Measurements from ENCODE around the gene FXYD7.
A peak's percentile ranks its signal among the peaks of the same experiment; 100 is the strongest.
"Not testable (repeated sequence)": the region's sequence is repeated elsewhere in the genome, so short reads cannot be mapped to it uniquely, and the experiment has no call there.

FXYD7 gene

DNA sequence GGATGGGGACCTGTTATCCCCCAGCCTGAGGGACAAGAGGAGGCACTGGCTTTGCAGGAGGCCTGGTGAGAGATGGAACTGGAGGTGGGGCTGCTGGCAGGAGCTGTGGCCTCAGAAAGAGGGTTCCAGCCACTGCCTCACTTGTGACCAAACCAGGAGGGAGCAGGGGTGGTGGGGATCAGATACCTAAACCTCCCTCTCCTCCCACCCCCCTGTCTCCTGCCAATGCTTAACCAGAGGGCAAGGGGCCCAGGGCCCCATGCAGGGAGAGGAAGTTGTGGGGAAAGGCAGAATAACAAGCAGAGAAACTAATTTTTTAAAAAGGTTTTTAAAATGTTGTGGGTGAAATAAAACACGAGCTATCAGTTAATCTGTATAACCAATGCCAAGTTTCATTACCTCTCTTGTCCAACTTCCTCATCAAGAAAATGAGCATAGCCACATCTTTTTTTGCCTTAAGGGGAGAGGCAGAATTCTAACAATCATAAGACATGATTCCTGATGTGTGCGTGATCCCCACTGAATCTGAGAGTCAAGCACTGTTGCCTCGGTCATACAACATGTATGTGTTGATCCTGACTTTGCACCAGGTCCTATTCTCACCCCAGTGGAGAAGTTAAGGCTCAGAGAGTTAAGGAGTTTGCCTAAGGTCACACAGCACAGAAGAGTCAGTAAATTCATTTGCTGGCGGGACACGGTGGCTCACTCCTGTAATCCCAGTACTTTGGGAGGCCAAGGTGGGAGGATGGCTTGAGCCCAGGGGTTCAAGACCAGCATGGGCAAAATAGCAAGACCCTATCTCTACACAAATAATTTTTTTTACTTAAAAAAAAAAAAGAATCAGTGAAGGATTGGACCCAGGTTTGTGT lies 24.4 kb downstream of the FXYD7 start:
- peak in 1 of 3 donors; percentile 35 for DNase-seq

DNA sequence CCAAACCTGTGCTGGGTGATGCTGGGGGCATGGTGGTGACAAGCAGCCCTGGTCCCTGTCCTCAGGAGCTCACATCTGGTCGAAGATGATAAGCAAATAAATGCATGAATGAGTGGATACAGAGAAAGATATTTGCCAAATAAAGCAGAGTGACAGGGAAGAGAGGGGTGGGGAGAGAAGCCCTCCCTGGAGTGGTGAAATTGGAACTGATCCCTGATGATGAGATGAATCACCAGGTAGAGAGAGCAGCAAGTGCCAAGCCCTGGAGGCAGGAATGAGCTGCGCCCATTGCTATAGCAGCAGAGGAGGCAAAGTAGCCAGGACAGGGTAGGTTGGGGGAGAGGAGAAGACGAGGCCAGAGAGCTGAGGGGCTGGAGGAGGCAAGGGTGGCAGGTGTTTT lies 25.1 kb downstream of the FXYD7 start:
- no peak for DNase-seq

DNA sequence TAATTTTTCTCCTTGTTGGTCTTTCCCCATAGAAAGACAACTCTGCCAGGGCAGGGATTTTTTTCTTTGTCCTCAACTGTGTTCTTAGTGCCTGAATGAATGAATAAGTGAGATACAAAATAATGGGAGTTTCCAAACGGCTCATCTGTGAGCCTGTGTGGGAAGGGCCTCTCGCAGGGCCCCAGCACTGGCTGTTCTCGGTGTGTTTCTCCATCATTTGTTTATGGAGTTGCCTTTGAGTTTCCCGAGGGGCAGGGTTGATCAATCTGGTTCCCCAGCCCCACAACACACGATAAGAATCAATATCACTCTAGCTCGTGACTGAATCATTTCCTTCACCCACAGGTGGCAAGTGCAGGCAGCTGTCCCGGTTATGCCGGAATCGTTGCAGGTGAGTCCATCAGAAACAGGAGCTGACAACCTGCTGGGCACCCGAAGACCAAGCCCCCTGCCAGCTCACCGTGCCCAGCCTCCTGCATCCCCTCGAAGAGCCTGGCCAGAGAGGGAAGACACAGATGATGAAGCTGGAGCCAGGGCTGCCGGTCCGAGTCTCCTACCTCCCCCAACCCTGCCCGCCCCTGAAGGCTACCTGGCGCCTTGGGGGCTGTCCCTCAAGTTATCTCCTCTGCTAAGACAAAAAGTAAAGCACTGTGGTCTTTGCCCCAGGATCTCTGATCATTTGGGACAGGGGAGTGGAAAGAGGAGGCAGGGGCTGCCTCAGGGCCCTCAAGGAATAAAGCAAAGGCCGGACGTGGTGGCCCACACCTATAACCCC lies 26.4 kb downstream of the FXYD7 start:
- peak; percentile 56 to 63 (median 57) for DNase-seq

DNA sequence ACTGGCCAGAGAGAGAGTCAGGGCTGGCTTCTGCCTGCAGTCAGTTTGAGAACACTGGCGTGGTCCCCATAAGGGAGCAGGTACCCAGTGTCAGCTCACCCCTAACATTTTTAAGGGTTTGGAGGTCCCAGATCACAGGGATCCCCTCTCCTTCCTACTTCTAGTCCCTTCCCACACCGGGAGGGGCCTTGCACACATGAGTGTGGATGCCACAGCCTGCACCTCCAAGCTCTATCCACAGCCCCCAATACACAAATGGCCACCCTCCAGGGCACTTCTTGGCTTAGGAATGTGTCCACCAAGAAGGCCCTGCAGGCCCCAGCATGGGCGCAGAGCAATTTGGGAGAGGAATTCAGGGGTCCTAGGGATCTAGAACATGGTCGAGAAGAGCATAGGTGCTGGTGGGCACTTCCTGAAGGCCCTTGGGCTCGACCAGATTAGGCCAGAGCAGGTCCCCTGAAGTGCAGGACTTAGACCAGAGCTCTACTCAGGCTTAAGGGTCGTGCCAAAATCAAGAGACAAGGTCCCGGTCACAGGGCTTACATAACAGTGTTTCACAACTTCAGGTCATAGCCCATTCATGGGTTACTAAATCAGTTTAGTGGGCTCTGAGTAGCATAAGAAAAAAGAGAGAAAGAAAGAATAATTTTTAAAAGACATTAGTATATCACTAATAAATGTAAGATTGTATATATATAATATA lies 27.5 kb downstream of the FXYD7 start:
- DNase-seq, result no peak

DNA sequence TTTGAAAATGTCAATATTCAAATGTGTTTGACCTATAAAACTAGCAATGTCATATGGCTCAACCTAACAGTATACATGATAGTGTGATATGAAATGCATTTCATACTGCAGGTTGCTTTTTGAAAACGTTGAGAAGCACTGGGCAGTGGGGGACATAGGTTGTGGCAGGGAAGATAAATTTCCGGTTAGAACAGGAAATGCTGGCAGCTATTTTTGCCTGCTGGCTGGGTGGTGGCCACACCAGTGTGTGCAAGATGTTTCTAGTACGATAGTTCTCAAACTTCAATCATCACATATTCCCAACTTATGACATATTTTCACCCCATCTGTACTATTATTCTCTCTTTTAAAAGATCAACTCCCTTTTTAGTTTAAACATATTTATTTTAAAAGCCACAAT lies 28.7 kb downstream of the FXYD7 start:
- no peak for DNase-seq

DNA sequence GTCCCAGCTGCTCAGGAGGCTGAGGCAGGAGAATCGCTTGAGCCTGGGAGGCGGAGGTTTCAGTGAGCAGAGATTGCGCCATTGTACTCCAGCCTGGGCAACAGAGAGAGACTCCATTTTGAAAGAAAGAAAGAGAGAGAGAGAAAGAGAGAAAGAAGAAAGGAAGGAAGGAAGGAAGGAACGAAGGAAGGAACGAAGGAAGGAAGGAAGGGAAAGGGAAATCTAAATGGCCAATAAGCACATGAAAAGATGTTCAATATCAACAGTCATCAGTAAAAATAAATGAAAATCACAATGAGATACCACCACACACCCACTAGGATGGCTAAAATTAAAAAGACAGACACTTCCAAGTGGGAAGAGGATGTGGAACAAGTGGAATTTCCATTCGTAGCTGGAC lies 31.2 kb downstream of the FXYD7 start:
- no peak for DNase-seq

DNA sequence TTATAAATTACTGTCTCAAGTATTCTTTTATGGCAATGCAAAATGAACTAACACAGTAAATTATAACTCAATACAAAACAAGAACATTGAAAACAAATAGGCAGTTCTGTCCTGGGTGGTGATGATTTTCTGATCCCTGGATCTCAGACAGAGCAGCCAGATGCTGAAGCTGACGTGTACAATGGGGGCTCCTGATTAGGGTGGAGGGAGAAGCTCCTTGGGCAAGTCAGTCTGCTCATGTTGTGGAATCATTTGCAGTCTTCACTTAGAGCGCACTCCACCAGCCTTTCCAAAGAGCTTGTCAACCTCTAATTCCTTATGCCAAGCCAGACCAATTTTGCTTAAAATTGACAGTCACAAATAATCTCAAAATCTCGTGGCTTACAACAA lies 33.1 kb downstream of the FXYD7 start:
- no peak for DNase-seq

DNA sequence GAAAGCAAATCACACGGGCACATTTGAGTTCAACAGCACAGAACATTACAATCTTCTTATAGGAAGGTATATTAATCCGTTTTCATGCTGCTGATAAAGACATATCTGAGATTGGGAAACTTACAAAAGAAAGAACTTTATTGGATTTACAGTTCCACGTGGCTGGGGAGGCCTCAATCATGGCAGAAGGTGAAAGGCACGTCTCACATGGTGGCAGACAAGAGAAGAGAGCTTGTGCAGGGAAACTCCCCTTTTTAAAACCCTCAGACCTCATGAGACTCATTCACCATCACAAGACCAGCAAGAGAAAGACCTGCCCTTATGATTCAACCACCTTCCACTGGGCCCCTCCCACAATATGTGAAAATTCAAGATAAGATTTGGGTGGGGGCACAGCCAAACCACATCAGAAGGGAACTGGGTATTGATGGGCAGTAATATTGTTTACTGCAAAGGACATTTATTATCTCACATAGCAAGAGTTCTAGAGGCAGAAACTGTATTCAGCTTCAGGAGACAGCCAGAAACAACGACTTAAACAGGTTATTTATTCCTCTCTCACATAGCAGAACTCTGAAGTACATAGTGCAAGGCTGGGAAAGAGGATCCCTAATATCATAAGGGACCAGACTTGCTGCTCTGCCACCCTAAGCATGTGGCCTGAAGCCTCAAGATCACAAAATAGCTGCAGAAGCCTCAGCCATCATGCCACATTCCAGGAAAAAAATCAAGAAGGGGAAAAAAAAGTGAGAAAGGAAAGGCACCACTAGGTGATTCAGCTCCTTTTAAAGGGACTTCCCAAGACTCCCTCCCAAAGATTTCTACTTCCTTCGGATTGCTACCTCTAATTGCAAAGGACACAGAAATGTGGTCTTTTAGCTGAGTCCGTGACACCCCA lies 34.6 kb downstream of the FXYD7 start:
- DNase-seq, result no peak

DNA sequence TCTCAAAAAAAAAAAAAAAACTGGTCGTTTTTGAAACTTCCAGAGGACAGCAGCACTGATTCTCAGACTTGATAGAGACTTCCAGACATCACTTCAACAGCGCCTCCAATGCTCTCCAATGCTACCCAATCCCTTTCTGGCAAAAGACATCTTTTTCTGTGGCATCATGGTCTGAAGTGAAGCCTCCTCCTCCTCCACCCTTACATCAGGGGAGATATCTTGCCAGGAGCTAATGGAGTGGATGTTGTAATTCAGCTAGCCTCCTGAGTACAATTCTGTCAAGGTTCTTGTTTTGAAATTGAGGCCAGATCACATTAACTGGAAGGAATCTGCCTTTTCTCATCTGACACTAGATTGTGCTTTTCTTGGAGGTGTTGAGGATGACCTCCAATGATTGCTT lies 35.6 kb downstream of the FXYD7 start:
- no peak for DNase-seq

DNA sequence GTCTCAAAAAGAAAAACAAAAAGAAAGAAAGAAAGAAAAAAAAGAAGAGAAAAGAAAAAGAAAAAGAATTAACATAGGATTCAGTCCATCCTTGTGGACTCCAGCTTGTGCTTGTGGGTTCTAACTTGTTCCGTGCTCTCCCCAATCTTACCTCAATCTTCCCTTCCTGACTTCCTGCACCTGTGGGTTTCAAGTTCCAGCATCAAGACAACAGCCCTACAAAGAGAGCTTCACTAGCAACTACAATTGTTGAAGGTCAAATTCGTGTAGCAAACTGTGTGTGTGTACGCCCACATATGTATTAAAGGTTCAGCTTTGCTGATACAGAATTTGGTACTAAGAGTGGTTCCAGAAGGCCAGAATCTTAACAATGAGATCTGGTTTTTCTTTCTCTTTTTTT lies 36.8 kb downstream of the FXYD7 start:
- no peak for DNase-seq

DNA sequence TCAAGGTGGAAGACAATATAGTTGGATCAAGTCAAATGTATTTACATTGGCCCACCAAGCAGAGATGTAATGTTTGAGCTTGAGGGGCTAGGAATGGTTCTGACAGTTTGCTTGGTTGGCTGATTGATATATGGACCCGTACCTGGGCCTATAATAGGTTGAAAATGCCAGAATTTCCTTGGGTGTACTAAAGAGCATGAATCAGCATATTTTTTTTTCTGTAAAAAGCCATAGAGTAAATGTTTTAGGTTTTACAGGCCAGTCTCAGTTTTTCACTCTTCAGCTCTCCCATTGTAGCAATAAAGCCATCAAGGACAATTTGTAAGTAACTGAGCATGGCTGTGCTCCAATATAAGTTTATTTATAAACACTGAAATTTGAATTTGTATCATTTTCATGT lies 38.3 kb downstream of the FXYD7 start:
- DNase-seq, result no peak

DNA sequence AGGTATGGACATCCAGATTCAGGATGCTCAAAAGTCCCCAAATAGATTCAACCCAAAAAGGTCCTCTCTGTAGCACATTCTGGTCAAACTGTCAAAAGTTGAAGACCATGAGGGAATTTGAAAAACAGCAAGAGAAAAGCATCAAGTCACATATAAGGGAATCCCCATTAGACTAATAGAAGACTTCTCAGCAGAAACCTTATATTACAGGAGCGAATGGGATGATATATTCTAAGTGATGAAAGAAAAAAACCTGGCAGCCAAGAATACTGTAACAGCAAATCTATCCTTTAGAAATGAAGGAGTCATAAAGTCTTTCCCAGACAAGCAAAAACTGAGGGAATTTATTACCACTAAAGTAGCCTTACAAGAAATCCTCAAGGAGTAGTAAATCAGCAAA lies 41.2 kb downstream of the FXYD7 start:
- no peak for DNase-seq

DNA sequence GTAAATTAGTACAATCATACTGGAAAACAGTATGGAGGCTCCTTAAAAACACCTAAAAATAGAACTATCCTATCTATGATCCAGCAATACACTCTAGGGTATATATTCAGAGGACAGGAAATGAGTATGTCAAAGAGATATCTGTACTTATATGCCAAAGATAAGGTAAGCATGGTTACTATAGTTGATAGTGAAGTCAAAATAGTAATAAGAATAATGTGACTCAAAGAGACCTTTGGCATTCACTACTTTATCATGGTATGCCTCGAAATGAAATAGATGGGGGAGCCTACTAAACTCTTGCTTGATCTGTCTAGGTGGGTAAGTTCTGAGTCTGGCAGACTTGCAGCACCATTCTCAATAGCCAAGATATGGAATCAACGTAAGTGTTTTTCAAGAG lies 41.8 kb downstream of the FXYD7 start:
- no peak for DNase-seq

DNA sequence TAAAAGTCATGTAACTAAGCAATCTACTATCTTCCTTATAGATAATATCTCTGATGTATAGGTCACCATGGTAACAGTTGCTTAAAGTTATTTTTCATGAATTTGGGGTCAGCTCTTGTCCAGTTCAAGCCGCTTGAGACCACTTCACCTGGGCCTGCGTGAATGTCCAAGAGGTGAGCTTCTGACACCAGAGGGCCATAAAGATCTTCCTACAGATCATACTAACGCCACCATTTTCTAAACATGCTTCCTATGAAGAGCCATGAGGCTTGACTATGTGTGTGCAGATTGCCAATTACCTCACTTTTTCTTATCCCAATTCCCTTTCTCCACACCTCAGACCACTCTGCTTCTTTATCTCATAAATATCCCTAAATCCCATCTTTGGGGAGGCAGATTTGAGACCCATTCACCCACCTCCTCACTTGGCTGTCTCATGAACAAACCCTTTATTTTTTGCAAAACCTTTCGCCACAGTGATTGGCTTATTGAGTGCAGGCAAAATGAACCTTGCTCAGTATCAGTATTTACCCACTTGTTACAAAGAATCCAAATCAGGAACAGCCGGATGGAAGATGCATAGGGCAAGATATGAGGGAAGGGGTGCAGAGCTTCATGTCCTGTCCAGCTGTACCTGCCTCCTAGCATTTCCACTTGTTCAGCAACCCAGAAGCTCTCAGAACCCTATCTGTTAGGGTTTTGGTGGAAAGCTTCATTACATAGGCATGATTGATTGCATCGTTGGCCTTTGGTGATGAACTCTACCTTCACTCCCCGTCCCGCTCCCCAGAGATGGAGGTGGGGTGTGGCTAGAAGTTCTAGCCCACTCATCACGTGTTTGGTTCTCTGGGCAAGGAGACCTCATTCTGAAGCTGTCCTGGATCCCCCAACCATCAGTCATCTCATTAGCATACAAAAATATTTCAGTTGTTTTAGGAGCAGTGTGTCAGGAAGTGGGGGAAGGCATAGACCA lies 51.2 kb downstream of the FXYD7 start:
- DNase-seq, result no peak

DNA sequence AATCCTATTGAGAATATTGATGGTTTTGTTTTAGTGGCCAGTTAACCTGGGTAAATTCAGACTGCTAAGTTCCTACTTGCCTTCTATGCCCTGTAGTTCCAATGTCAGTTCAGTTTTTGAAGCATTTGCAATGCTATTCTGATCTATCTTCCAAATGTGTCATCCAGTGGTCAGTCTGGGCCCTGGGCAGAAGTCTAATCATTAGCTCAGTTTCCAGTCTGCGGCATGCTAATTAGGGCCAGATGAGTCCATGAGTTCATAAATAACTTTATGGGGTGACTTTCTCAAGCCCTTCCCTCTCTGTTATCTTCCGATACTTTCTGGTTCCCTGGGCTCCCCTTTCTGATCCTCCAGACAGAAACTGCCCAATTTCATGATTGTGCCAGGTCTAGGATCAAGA lies 52.8 kb downstream of the FXYD7 start:
- DNase-seq, result no peak

DNA sequence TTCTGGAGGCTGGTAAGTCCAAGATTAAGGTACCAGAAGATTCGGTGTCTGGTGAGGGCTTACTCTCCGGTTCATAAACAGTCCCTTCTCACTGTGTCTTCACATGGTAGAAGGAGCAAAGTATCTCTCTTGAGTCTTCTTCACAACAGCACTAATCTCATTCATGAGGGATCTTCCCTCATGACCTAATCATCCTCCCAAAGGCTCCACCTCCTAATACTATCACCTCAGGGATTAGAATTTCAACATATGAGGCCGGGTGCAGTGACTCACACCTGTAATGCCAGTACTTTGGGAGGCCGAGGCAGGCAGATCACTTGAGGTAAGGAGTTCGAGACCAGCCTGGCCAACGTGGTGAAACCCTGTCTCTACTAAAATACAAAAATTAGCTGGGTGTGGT lies 53.8 kb downstream of the FXYD7 start:
- DNase-seq, result not testable (repeated sequence)

DNA sequence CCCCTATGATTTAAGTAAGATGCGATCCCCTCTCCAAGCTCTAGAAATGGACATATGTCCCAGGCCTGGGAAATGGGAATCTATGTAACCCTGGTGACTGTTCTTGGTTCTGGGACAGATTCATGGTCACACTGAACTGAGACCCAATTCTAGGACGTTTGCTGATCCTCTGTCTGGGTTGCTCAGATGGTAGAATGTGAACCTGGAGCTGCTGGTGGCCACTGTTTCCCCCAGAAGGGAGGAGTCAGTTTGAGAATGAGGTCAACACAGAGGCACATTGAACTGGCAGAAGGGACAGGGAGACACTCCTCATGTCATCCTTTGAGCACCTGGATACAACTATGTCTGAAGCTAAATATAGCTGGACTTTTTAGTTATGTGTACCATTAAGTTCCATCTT lies 56.4 kb downstream of the FXYD7 start:
- DNase-seq, result no peak

DNA sequence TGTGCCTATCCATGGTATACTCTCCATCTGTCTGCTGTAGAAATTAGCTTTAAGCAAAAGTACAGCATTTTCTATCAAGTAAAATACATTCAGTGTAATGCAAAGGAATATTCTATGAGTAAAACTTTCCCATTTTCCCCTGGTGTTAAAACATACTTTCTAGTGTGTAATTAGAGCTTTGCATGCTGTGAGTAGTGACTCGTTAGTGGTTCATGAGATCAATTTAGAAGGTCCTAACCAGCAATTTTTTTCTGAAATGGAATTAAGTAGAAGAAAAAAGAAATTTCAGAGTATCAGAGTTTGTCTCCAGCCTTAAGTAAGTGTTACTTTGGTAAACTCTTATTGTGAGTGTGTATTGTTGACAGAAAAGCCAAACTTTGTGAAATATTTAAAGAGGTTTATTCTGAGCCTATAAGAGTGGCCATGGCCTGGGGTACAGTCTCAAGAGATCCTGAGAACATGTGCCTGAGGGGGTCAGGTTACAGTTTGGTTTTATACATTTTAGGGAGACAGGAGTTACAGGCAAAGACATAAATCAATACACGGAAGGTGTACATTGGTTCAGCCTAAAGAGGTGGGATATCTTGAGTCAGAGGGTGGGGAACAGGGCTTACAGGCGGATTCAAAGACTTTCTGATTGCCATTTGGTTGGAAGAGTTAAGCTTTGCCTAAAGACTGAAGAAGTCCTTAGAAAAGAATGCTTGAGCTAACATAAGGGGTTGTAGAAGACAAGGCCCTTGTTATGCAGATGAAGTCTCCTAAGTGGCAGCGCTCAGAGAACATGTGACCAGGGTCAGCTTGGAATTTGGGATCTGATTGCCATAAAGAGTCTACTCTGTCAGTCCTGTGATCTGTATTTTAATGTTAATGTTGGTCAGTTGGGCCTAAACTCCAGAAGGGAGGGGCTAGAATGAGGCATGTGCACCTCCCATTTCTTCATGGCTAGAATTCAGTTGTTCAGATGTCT lies 60.0 kb downstream of the FXYD7 start:
- no peak for DNase-seq
